PC-3 (cell line): ENCODE results near the gene CLMP.

Experiments
- CTCF ChIP-seq: fragments of 300-600 bp; sonication (generic); conservative IDR thresholded peaks from 2 replicates; pipeline ENCODE4 v1.5.1; 2017; ENCODE audit warnings: antibody characterized with exemption, low read depth, mild to moderate bottlenecking, low read length
- EZH2phosphoT487 ChIP-seq: fragments of 300-600 bp; sonication (generic); IDR thresholded peaks from 2 replicates; pipeline ENCODE4 v1.6.1; 2018; ENCODE audit warnings: mild to moderate bottlenecking, antibody characterized with exemption, low read length, borderline replicate concordance

GRCh38 chr11:123129920-123130319 lies 65.1 kb downstream of the CLMP start:
- TF ChIP-seq CTCF (no peak), EZH2phosphoT487 (no peak)
